ENCODE measurements around the gene CCDC60. TPM values are rescaled to one million over a fixed set of nuclear protein-coding genes. Genes with fewer than 3 reads are reported as not detected.

The CCDC60 gene
- total and polyA plus RNA-seq, 2 experiments from 2014 or later = 15.7 to 19.1 TPM

DNA sequence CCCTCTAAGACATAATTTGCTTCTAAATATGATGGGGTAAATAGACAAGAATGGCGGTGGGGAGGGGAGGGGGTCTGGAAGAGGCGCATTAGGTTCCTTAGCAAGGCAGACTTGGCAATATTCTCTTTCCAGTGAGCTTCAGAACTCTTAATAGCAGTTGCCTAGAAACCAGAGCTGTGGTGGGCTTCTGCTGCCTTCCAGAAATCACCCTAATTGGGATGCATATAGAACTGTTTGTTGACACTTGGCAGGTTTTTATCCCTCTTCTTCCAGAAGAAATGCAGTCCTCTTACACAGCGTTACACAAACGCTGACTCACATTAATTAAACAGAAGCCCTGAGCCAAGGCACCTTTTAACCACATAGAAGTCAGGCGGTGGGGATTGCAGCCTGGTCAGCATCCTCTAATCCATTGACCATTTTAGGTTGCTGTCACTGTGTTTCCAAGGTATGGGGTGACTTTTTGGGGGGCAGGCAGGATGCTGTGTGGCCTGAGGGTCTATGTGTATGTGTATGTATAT, 114.1 kb downstream of the CCDC60 start:
- H3K9me3 ChIP-seq (ENCODE audit: low read depth) = no peaks in the 10 kb centered on the region
- no peaks in the 10 kb centered on the region for H3K27me3 ChIP-seq
- TF ChIP-seq, protein P1, sequence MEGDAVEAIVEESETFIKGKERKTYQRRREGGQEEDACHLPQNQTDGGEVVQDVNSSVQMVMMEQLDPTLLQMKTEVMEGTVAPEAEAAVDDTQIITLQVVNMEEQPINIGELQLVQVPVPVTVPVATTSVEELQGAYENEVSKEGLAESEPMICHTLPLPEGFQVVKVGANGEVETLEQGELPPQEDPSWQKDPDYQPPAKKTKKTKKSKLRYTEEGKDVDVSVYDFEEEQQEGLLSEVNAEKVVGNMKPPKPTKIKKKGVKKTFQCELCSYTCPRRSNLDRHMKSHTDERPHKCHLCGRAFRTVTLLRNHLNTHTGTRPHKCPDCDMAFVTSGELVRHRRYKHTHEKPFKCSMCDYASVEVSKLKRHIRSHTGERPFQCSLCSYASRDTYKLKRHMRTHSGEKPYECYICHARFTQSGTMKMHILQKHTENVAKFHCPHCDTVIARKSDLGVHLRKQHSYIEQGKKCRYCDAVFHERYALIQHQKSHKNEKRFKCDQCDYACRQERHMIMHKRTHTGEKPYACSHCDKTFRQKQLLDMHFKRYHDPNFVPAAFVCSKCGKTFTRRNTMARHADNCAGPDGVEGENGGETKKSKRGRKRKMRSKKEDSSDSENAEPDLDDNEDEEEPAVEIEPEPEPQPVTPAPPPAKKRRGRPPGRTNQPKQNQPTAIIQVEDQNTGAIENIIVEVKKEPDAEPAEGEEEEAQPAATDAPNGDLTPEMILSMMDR (IDR thresholded peaks at IDR 0.05; ENCODE audit: low read depth, low read length) = no peak
- H3K4me3 ChIP-seq = no peak overlapping the region
- no peak for DNase-seq (ENCODE audit: low read depth in 1 of 2, low spot score in 1 of 2)
- H3K4me1 ChIP-seq (ENCODE audit: low read depth) = no peaks in the 10 kb centered on the region
- H3K36me3 ChIP-seq = no peaks in the 10 kb centered on the region
- H3K27ac ChIP-seq = no peak overlapping the region

DNA sequence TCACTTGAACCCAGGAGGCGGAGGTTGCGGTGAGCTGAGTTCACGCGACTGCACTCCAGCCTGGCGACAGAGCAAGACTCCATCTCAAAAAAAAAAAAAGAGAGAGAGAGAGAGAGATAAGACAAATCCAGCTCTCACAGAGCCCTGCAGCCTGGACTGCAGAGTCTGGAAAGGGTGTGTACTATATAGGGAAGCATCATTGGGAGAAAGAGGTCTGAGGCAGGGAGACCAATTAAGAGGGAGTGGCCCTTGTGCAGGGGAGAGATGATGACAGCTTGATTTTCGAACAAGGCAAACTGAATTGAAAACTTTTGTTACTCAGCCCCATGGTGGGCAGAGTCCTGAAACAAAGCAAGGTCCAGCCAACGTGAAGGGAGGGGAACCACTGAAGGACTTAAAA, 116.2 kb downstream of the CCDC60 start:
- no peak for DNase-seq (ENCODE audit: low read depth in 1 of 2, low spot score in 1 of 2)

DNA sequence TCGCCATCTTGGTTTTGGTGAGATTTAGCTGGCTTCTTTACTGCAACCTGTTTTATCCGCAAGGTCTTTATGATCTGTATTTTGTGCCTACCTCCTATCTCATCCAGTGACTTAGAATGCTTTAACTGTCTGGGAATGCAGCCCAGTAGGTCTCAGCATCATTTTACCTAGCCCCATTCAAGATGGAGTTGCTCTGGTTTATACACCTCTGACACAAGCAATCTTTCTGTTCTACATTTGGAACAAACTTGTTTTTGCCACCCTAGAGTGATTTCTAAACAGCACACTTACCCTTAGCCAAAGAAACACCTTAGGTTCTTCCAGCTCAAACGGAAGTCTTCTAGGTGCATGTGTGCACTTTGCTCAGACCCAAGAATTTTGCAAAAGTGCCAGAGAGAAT, 122.3 kb downstream of the CCDC60 start:
- Histone ChIP-seq H3K27ac (no peak overlapping the region), H3K9me3 (ENCODE audit: low read depth) (no peaks in the 10 kb centered on the region), H3K4me3 (no peak overlapping the region), H3K36me3 (no peaks in the 10 kb centered on the region), H3K4me1 (ENCODE audit: low read depth) (peaks cover 10% of the 10 kb centered on the region), H3K27me3 (no peaks in the 10 kb centered on the region)
- no peak for DNase-seq (ENCODE audit: low read depth in 1 of 2, low spot score in 1 of 2)
- TF ChIP-seq, protein P1 (IDR thresholded peaks at IDR 0.05; ENCODE audit: low read depth, low read length) = no peak

More for the DNA sequence above, 116.2 kb downstream of the CCDC60 start:
- Histone ChIP-seq H3K36me3 (no peaks in the 10 kb centered on the region), H3K4me1 (ENCODE audit: low read depth) (no peaks in the 10 kb centered on the region), H3K9me3 (ENCODE audit: low read depth) (no peaks in the 10 kb centered on the region), H3K27ac (no peak overlapping the region), H3K4me3 (no peak overlapping the region), H3K27me3 (no peaks in the 10 kb centered on the region)
- TF ChIP-seq, protein P1 (IDR thresholded peaks at IDR 0.05; ENCODE audit: low read depth, low read length) = no peak

DNA sequence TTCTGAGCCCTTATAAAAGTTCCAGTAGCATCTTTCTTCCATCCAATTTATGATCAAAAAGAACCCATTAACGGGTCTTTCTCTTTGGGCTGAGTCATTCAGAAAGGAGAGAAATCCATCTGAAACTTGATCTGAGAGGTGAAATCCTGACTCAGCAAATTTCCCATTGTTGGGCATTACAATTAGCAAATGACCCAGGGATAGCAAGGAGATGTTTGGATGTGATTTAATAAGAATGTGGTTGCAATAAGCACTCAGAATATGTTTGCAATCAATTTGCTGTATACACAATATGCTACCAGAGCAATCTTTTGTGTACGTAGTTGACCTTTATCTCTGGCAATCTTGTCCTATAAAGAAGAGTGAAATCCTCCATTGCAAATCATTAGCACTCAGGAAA, 122.7 kb downstream of the CCDC60 start:
- no peaks in the 10 kb centered on the region for H3K27me3 ChIP-seq
- no peaks in the 10 kb centered on the region for H3K36me3 ChIP-seq
- no peak for DNase-seq (ENCODE audit: low read depth in 1 of 2, low spot score in 1 of 2)
- H3K4me3 ChIP-seq = no peak overlapping the region
- H3K27ac ChIP-seq = no peak overlapping the region
- TF ChIP-seq, protein P1 (IDR thresholded peaks at IDR 0.05; ENCODE audit: low read depth, low read length) = no peak
- no peaks in the 10 kb centered on the region for H3K9me3 ChIP-seq (ENCODE audit: low read depth)
- H3K4me1 ChIP-seq (ENCODE audit: low read depth) = peaks cover 14% of the 10 kb centered on the region

- no peak for DNase-seq (ENCODE audit: low read depth in 1 of 2, low spot score in 1 of 2)
- Histone ChIP-seq H3K27ac (no peak overlapping the region), H3K27me3 (no peaks in the 10 kb centered on the region), H3K36me3 (no peaks in the 10 kb centered on the region), H3K4me1 (ENCODE audit: low read depth) (peaks cover 23% of the 10 kb centered on the region), H3K4me3 (no peak overlapping the region), H3K9me3 (ENCODE audit: low read depth) (no peaks in the 10 kb centered on the region)
- TF ChIP-seq, protein P1 (IDR thresholded peaks at IDR 0.05; ENCODE audit: low read depth, low read length) = no peak
These were observed 125.0 kb downstream of the CCDC60 start for GRCh38 chr12:119459481-119459880.
